PC-3 (cell line): ENCODE measurements around the gene CENPC.

Source experiments
- CTCF ChIP-seq: fragments of 300-600 bp; sonication (generic); conservative IDR thresholded peaks from 2 replicates; pipeline ENCODE4 v1.5.1; 2017; ENCODE audit warnings: antibody characterized with exemption, low read depth, mild to moderate bottlenecking, low read length
- EZH2 ChIP-seq: fragments of 300-600 bp; sonication (generic); IDR thresholded peaks from one replicate; pipeline ENCODE4 v1.6.1; 2017; ENCODE audit warnings: antibody characterized with exemption, mild to moderate bottlenecking, low read length; ENCODE audit not compliant: unreplicated experiment

GRCh38 chr4:67580577-67580976, 35.3 kb upstream of the CENPC start:
- no peak for TF ChIP-seq CTCF
- no peak for TF ChIP-seq EZH2
